ENCODE results near the gene CARMIL1.

Gene CARMIL1

DNA sequence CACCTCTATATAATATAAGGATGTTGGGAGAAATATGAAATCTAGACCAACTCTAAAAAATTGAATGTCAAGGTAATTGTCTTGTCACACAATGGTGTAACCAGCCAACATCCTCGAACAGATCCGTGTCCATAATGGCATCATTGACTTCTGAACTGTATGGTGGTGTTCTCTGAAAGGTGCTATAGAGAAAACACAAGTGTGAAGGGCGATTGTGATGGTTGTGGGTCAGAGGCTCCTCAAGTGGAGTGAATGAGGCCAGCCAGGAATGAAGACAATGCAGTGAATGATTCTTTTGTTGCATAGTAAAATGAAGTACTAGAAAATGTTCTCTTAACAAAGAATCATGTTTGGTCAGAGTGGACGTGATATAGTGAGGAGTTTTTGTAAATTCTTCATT lies 58.3 kb downstream of the CARMIL1 start:
- no peak for DNase-seq

- DNase-seq: no peak
These were observed 61.4 kb downstream of the CARMIL1 start for GRCh38 chr6:25340431-25341202.

DNA sequence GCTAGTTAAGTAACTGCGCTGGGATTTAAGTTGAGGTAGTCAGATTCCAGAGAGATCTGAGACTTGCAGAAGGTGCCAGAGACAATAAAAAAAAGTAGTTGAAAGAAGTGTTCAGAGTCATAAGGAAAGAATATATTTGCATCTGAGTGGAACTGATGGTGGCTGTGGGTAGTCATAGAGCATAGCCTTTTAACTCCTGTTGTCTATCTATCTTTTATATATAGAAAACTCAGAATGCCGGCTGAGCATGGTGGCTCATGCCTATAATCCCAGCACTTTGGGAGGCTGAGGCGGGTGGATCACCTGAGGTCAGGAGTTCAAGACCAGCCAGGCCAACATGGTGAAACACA lies 62.0 kb downstream of the CARMIL1 start:
- DNase-seq: no peak

DNA sequence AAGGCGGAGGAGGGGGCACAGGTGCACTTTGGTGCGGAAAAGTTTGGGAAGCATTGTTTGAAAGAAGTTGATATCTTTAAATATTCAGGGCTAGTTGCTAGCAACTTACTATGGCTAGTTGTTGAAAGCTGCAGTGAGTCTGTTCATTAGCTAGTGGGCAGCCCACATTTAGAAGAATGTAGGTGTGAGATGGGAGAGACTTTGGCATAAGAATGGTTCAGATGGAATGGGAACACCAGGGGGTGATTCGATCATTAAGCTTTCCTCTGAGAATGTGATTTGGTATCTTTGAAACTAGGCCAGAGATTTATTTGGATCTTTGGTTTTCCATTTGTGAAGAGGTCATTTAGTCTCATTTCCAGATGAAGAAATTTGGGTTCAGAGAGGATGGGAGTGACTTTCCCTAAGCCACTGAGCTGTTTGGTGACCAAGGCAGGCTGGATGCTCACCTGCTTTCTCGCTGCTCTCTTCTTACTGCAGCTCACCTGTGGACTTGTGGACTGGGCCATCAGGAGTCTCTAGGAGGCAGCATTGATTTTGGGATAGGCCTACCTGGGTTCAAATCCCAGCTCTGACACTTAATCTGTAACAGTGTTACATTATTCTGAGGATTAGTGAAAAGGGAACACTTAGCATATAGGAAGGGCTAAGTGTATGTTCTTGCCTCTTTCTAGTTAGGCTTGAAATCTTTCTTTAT lies 62.9 kb downstream of the CARMIL1 start:
- no peak for DNase-seq

GRCh38 chr6:25342802-25343201 lies 63.6 kb downstream of the CARMIL1 start:
- DNase-seq: peak; percentile 45

- no peak for DNase-seq
These were observed 64.8 kb downstream of the CARMIL1 start for GRCh38 chr6:25343984-25344383.

DNA sequence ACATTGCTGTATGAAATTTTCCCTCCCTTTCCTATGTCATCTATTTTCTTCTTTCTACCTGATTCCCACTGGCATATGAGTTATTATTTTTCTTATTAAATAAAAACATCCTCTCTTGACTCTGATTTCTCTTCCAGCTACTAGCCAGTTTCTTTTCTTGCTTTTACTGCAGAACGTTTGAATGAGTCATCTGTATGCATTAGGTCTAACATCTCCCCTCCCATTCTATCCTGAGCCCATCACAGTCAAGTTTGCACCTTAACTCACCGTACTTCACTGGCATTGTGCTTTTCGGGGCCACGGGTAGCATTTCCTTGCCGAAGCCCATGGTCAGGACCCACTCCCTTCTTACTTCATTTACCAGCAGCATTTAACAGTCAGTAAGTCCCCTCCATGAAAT lies 65.7 kb downstream of the CARMIL1 start:
- no peak for DNase-seq

- DNase-seq: no peak
These were observed 66.9 kb downstream of the CARMIL1 start for GRCh38 chr6:25346064-25346463.

GRCh38 chr6:25350573-25350972 lies 71.4 kb downstream of the CARMIL1 start:
- no peak for DNase-seq

DNA sequence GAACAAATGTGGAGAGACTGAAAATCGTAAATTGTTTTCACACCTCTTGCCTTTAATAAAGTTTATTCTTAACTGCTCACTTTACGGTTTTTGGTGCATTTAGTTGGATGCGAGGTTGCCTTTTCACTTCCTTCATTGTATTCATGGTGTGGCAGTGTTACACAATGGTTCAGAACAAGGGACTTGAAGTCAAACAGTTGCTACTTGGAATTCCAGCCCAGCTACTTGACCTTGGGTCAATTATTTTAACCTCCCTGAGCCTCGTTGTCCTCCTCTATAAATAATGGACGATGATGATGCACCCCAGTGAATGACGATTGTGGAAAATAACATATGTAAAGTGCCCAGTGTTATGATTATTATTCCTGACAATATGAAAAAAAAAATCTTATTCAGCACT lies 72.3 kb downstream of the CARMIL1 start:
- DNase-seq: no peak

DNA sequence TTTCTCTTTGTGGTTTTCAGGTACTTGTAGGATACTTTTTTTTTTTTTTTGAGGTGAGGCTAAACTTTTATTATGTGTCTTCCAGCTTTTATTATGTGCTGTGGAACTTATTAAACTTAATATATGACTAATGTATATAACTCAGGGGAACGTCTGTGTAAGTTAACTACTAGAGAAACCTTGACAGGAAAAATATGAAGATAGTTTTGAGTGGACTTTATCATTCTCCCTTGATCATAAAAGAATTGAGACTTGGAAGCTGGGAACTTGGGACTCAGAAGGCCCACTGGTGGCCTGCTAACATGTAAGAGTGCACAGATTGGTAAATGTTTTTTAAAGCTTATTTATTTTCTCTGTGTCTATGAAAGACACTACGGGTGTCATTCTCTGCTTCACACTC lies 73.1 kb downstream of the CARMIL1 start:
- no peak for DNase-seq

- DNase-seq: peak; percentile 74
These were observed 75.1 kb downstream of the CARMIL1 start for GRCh38 chr6:25354078-25354932.

DNA sequence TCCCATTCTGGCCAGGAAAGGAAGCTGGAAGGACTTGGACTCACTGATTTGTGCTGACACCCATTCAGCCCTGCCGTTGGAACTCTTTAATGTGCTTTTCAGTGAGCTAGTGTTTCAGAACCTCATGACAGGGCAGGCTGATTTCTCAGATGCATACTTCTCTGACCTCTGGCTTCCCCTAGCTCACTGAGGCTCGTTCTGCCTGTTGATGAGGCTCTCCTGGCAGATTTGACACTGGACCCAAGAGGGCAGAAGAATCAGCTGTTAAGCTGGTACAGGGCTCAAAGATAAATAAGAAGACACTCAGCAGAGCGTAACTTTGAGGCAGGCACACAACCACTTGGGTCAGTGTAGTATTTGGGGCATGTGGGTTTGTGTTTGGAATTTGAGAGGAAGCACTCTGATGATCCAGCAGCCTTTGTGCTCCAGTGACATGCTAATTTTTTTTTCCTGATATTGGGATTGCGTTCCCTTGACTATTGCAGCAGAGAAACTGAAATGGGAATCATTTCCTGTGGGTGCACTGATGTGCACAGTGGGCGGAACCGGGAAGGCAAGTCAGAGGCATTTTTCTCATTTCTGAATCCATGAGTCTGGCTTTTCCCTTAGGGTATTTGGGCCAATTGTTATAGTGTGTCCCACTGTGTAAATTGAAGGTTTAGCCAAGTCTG lies 80.2 kb downstream of the CARMIL1 start:
- peak; percentile 91 for DNase-seq

DNA sequence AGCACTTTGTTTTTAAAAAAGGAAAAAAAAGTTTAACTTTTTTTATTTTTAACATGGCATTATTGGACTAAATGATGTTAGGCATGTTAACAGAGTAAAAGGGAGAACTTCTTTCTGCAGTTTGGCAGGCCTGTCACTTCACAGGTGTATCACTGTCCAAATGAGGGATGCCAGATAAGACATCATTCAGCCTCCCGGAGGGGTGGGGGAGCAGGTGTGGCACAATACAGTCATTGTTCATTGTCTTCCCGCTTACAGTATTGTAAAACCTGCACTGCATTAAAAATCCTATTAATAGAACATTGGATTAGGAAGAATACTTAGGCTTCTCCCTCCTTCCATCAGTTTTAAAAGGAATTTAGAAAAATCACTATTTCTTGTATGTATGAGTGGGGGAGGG lies 80.7 kb downstream of the CARMIL1 start:
- DNase-seq: no peak

- peak; percentile 93 for DNase-seq
These were observed 81.4 kb downstream of the CARMIL1 start for GRCh38 chr6:25360621-25361020.

DNA sequence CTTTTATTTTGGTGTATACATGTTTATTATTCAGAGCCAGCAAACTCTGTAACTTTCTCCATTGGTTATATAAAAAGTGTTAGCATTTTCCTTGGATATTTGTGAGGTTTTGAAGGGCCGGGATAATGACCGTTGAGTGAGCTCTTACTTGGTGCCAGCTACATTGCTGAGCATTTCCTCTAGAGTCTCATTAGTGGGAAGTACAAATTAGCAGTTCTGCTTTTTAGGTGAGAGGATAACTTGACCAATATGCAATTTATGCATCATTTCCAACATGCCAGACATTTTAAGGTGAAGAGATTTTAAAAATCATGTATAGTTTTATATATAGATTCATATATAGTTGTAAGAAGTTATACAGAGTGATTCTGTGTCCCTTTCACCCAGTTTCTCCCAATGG lies 84.3 kb downstream of the CARMIL1 start:
- no peak for DNase-seq

DNA sequence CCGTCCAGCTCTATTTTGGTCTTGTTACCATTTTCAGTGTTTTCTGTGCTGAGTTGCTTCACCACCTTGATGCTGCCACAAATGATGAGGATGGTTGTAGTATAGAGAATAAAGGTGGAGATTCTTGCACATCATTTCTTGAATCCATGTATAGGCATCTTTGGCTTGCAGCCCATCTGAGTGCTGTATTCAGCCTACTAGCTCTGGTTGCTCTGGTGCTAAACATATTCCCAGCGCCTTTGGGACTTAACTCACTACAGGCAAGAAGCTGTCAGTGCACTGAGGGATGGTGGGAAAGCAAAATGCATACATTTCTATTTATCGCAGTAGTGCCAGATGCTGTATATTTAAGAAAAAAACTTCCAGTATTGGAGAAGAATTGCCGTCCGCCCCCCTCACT lies 86.0 kb downstream of the CARMIL1 start:
- DNase-seq: no peak

GRCh38 chr6:25366903-25367545 lies 87.8 kb downstream of the CARMIL1 start:
- no peak for DNase-seq

DNA sequence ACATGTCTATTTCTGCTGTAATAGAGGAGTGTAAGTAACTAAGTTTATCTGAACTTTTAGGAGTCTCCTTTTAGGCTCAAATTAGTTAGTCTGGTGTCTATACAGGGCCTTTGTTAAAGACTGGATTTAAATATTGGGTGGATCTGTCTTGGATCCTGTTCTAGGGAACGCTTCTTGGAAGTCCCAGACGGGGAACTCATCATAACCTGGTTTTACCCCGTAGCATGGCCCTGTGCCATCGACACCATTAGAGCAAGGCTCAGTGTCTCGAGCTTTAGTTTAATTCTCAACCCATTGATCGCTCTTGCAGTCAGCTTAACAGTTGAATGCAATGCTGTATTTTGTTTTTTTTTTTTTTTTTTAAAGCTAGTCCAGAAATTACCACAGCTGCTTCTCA lies 89.9 kb downstream of the CARMIL1 start:
- no peak for DNase-seq

DNA sequence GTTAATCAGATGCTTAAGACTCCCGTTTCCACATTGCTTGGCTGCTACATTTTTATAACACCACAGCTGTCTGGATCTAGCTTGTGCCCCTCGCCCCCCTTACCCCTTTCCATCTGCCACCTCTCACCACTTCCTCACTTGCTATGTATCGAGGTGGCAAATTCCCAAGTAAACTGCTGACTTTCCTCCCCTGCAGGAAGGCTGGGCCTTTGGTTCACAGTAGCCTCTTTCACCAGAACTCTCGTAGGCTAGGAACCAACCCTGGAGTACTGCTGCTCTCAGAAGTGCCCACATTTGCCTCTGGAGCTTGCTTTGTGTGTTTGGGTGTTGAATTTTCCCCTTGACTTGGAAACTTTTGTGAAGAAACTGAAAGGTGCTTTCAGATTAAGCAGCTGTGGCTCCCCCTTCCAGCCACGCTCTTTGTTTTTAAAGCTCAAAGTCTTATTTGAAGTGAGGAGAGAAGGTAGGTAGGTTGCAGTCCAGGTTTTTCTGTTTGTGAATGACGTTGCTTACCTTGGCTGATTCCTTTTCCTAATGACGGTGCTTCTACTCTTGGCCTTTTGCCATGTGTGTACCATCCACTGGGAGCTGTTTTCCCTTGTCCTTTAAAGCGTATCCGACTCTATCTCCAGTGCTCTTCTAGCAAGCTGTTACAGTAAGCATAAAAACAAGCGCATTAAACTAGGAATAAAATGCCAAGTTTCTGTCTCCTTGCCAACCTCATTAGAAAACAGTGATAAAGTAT lies 90.4 kb downstream of the CARMIL1 start:
- DNase-seq: no peak

DNA sequence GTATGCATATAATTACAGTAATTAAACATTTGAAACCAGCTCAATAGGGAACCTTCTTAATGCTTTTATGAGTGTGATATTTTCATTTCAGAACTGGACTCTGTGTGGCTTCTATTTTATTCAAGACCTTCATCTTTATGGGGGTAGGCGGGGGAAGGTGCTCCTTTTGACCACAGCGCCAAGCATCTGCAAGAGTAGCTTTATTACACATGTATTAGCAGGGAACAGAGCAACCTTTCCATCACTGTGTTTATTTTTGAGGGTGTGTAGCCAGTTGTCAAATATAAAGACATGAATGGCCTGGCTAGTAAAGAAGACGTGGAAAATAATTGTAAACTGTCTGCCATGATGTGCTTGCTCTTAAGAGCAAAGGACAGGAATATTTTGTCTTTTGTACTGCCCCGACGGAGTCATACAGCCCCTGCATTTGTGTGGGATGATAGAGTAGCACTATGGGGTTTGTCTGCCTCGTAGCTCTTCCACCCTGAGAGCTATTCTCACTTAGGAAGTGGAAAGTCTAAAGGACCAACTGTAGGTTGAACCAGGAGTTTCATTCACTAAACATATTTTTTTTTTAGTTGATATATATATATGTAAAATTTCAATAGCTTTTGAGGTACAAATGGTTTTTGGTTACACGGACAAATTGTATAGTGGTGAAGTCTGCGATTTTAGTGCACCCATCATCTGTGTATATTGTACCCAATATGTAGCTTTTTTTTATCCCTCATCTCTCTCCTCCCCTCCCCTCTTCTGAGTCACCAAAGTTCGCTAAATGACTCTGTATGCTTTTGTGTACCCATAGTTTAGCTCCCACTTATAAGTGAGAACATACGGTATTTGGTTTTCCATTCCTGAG lies 91.2 kb downstream of the CARMIL1 start:
- DNase-seq: no peak
